Neural cell (in vitro differentiated cells): Measurements from ENCODE around the gene RASSF4. TPM values are rescaled to one million over a fixed set of nuclear protein-coding genes. Genes with fewer than 3 reads are reported as not detected.

Experiments
- H2AFZ ChIP-seq: fragments of 200-600, 300-800 bp; sonication (generic), shearing (Covaris generic); 2 replicates; pipeline ENCODE4 v1.6.0; 2014; ENCODE audit warnings: low read depth, mild to moderate bottlenecking, antibody characterized with exemption, low read length, moderate library complexity
- H3F3A ChIP-seq: fragments of 200-600 bp; shearing (Covaris generic); 2 replicates; pipeline ENCODE4 v1.6.1; 2016; ENCODE audit warnings: mild to moderate bottlenecking, moderate library complexity, mixed read lengths, antibody characterized with exemption, low read length; ENCODE audit not compliant: insufficient read depth, poor library complexity, severe bottlenecking
- H3K27ac ChIP-seq: fragments of 200-600, 300-800 bp; sonication (generic), shearing (Covaris generic); 2 replicates; pipeline ENCODE4 v1.5.1; 2014; ENCODE audit warnings: mild to moderate bottlenecking, low read length, moderate library complexity
- H3K27me3 ChIP-seq: fragments of 300-800, 200-600 bp; sonication (generic), shearing (Covaris generic); 2 replicates; pipeline ENCODE4 v1.6.0; 2014; ENCODE audit warnings: mild to moderate bottlenecking, low read depth, low read length, moderate library complexity; ENCODE audit not compliant: insufficient read depth
- H3K36me3 ChIP-seq: fragments of 300-800, 200-600 bp; sonication (generic), shearing (Covaris generic); 2 replicates; pipeline ENCODE4 v1.5.1; 2014; ENCODE audit warnings: mild to moderate bottlenecking, antibody characterized with exemption, low read length, moderate library complexity; ENCODE audit not compliant: insufficient read depth
- H3K4me2 ChIP-seq: fragments of 300-800, 200-600 bp; sonication (generic), shearing (Covaris generic); 2 replicates; pipeline ENCODE4 v1.6.0; 2014; ENCODE audit warnings: mild to moderate bottlenecking, low read length
- H3K4me3 ChIP-seq: fragments of 300-800, 200-600 bp; sonication (generic), shearing (Covaris generic); 2 replicates; pipeline ENCODE4 v1.5.1; 2014; ENCODE audit warnings: mild to moderate bottlenecking, low read length, moderate library complexity
- H3K79me2 ChIP-seq: fragments of 200-600 bp; shearing (Covaris generic); replicated peaks from 2 replicates; pipeline ENCODE4 v1.6.0; 2014; ENCODE audit warnings: mild to moderate bottlenecking, low read length, moderate library complexity; ENCODE audit not compliant: insufficient read depth
- H3K9ac ChIP-seq: fragments of 300-800, 200-600 bp; sonication (generic), shearing (Covaris generic); 2 replicates; pipeline ENCODE4 v1.6.1; 2016; ENCODE audit warnings: mild to moderate bottlenecking, low read length, mixed read lengths
- H3K9me2 ChIP-seq: fragments of 200-600 bp; shearing (Covaris generic); 2 replicates; pipeline ENCODE4 v1.6.1; 2016; ENCODE audit warnings: mild to moderate bottlenecking, low read length, mixed read lengths; ENCODE audit not compliant: insufficient read depth
- H3K9me3 ChIP-seq: fragments of 200-600, 300-800 bp; sonication (generic), shearing (Covaris generic); 2 replicates; pipeline ENCODE4 v1.6.1; 2016; ENCODE audit warnings: mild to moderate bottlenecking, mixed run types, low read length, moderate library complexity, mixed read lengths
- H4K20me1 ChIP-seq: fragments of 200-600 bp; shearing (Covaris generic); 2 replicates; pipeline ENCODE4 v1.6.1; 2016; ENCODE audit warnings: mild to moderate bottlenecking, mixed run types; ENCODE audit not compliant: insufficient read depth
- EP300 ChIP-seq: fragments of 450-650 bp; conservative IDR thresholded peaks from 2 replicates; pipeline ENCODE4 v1.6.1; 2014; ENCODE audit warnings: antibody characterized with exemption, mild to moderate bottlenecking, moderate library complexity; ENCODE audit not compliant: poor library complexity, severe bottlenecking
- EZH2 ChIP-seq: fragments of 200-600, 300-800 bp; shearing (Covaris generic), sonication (generic); IDR thresholded peaks from 2 replicates; pipeline ENCODE4 v1.6.1; 2014; ENCODE audit warnings: antibody characterized with exemption, low read length, borderline replicate concordance, mild to moderate bottlenecking; ENCODE audit not compliant: insufficient read depth, poor library complexity, severe bottlenecking
- MXI1 ChIP-seq: fragments of 450-650 bp; conservative IDR thresholded peaks from 2 replicates; pipeline ENCODE4 v1.6.1; 2014; ENCODE audit warnings: antibody characterized with exemption, mild to moderate bottlenecking; ENCODE audit not compliant: poor library complexity, severe bottlenecking
- POLR2AphosphoS5 ChIP-seq: IDR thresholded peaks from 2 replicates; pipeline ENCODE4 v1.6.1; 2012
- RAD21 ChIP-seq: fragments of 450-650 bp; conservative IDR thresholded peaks from 2 replicates; pipeline ENCODE4 v1.6.1; 2014; ENCODE audit warnings: antibody characterized with exemption, mild to moderate bottlenecking, moderate library complexity
- REST ChIP-seq: IDR thresholded peaks from 2 replicates; pipeline ENCODE4 v1.6.1; 2012; ENCODE audit warnings: borderline replicate concordance
- SMC3 ChIP-seq: fragments of 450-650 bp; conservative IDR thresholded peaks from 2 replicates; pipeline ENCODE4 v1.6.1; 2014; ENCODE audit warnings: antibody characterized with exemption, mild to moderate bottlenecking, moderate library complexity; ENCODE audit not compliant: poor library complexity
- TAF1 ChIP-seq: IDR thresholded peaks from 2 replicates; pipeline ENCODE4 v1.6.1; 2012; ENCODE audit warnings: low read depth
- polyA plus RNA-seq: library from polyadenylated mRNA; depleted of rRNA; stranded (reverse); fragments of >200 nt; gene quantifications from 2 replicates; pipeline ENCODE4 v1.2.3, GENCODE V29; 2014
- TF ChIP-seq, protein P1 (sequence below): fragments of 450-650 bp; IDR thresholded peaks from 2 replicates; pipeline ENCODE4 v1.5.1; 2014; ENCODE audit warnings: antibody characterized with exemption, mild to moderate bottlenecking, moderate library complexity; ENCODE audit not compliant: poor library complexity, severe bottlenecking

The RASSF4 gene
- polyA plus RNA-seq, 1 donor from 2014 or later = 10.2 TPM

GRCh38 chr10:44982114-44982460 lies 22.5 kb downstream of the RASSF4 start:
- H3K9me2 ChIP-seq = no peaks in the 10 kb centered on the region
- H3K4me3 ChIP-seq = no peak overlapping the region
- H3K79me2 ChIP-seq = no peaks in the 10 kb centered on the region
- H3F3A ChIP-seq = no peaks in the 10 kb centered on the region
- H2AFZ ChIP-seq = no peak overlapping the region
- no peaks in the 10 kb centered on the region for H3K27me3 ChIP-seq
- no peak overlapping the region for H3K27ac ChIP-seq
- no peak overlapping the region for H3K9ac ChIP-seq
- no peak overlapping the region for H3K4me2 ChIP-seq
- no peaks in the 10 kb centered on the region for H4K20me1 ChIP-seq
- TF ChIP-seq POLR2AphosphoS5 (no peak), RAD21 (no peak), EZH2 (no peak), MXI1 (no peak), TAF1 (no peak), SMC3 (no peak), REST (no peak)
- TF ChIP-seq, protein P1, sequence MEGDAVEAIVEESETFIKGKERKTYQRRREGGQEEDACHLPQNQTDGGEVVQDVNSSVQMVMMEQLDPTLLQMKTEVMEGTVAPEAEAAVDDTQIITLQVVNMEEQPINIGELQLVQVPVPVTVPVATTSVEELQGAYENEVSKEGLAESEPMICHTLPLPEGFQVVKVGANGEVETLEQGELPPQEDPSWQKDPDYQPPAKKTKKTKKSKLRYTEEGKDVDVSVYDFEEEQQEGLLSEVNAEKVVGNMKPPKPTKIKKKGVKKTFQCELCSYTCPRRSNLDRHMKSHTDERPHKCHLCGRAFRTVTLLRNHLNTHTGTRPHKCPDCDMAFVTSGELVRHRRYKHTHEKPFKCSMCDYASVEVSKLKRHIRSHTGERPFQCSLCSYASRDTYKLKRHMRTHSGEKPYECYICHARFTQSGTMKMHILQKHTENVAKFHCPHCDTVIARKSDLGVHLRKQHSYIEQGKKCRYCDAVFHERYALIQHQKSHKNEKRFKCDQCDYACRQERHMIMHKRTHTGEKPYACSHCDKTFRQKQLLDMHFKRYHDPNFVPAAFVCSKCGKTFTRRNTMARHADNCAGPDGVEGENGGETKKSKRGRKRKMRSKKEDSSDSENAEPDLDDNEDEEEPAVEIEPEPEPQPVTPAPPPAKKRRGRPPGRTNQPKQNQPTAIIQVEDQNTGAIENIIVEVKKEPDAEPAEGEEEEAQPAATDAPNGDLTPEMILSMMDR = no peak
- no peaks in the 10 kb centered on the region for H3K9me3 ChIP-seq
- H3K36me3 ChIP-seq = no peaks in the 10 kb centered on the region

DNA sequence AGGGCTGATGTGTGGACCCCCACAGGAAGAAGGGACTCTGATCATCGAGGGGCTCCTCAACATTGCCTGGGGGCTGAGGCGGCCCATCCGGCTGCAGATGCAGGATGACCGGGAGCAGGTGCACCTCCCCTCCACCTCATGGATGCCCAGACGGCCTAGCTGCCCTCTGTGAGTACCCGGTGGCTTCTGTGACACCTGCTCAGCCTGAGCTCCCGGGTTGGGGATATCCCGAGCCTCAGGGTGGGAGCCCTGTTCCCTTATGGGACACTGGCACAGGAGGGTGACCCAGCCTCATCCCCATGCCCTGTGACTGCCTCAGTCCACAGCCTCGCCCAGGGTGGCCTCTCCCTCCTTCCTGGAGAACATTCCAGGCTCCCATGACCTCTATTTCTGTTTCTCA lies 22.9 kb downstream of the RASSF4 start:
- Histone ChIP-seq H3K4me2 (no peak overlapping the region), H3K27ac (no peak overlapping the region), H3K9me2 (no peaks in the 10 kb centered on the region), H3K9me3 (no peaks in the 10 kb centered on the region), H3K27me3 (no peaks in the 10 kb centered on the region), H3F3A (no peaks in the 10 kb centered on the region), H3K9ac (no peak overlapping the region), H2AFZ (no peak overlapping the region), H3K36me3 (no peaks in the 10 kb centered on the region), H3K79me2 (no peaks in the 10 kb centered on the region), H3K4me3 (no peak overlapping the region), H4K20me1 (no peaks in the 10 kb centered on the region)
- no peak for TF ChIP-seq RAD21
- no peak for TF ChIP-seq POLR2AphosphoS5
- TF ChIP-seq SMC3 = no peak
- no peak for TF ChIP-seq TAF1
- TF ChIP-seq REST = no peak
- no peak for TF ChIP-seq EZH2
- no peak for TF ChIP-seq MXI1
- no peak for TF ChIP-seq EP300
- TF ChIP-seq, protein P1 = no peak
